Thyroid gland (tissue), 4 donors: ENCODE data around the gene FST. TPM values are rescaled to one million over a fixed set of nuclear protein-coding genes. Genes with fewer than 3 reads are reported as not detected.

Source experiments
- DNase-seq, 2 donors: peaks; one replicate each; pipeline ENCODE4 v3.0.0-alpha.2; 2019
- H3K27ac ChIP-seq, 3 donors: fragments of 200-600 bp; sonication (generic); 1 replicate in 2 of 3; 2 replicates in 1 of 3; pipeline ENCODE4 v1.5.1; 2016 to 2019; ENCODE audit warnings: mild to moderate bottlenecking in 1 of 3, moderate library complexity in 1 of 3
- H3K27me3 ChIP-seq: fragments of 200-600 bp; sonication (generic); one replicate; pipeline ENCODE4 v1.5.1; 2019
- H3K36me3 ChIP-seq, 2 donors: fragments of 200-600 bp; sonication (generic); one replicate each; pipeline ENCODE4 v1.5.1; 2016 to 2019
- H3K4me1 ChIP-seq, 2 donors: fragments of 200-600 bp; sonication (generic); one replicate each; pipeline ENCODE4 v1.5.1; 2017 to 2019
- H3K4me3 ChIP-seq, 3 donors: fragments of 200-600 bp; sonication (generic); replicated peaks in 1 of 3; 1 replicate in 2 of 3; 2 replicates in 1 of 3; pipeline ENCODE4 v1.5.1; 2016; ENCODE audit warnings: mild to moderate bottlenecking in 1 of 3
- H3K9me3 ChIP-seq: fragments of 200-600 bp; sonication (generic); one replicate; pipeline ENCODE4 v1.5.1; 2017
- POLR2A ChIP-seq, 2 donors: fragments of 450-650 bp; IDR thresholded peaks; one replicate each; pipeline ENCODE4 v1.6.1; 2017; ENCODE audit warnings: antibody characterized with exemption in 2 of 2, mild to moderate bottlenecking in 2 of 2, moderate library complexity in 1 of 2
- WGBS, 2 donors: methylation state at CpG; one replicate each; pipeline ENCODE4 v1.1.5; 2017; 5-methylcytosine and 5-hydroxymethylcytosine counted together
- intact Hi-C: fragments of 100-400 bp; cut with DNase I; formaldehyde crosslinking; loops from one replicate; pipeline ENCODE4 v1.15.1; 2023
- total RNA-seq, 4 donors: library from RNA; depleted of rRNA; stranded (reverse); fragments of >200 nt; gene quantifications; one replicate each; pipeline ENCODE4 v1.2.3, GENCODE V29; 2016
- TF ChIP-seq, protein P1 (sequence below), 6 experiments: fragments of 200-600 bp in 3 of 6; fragments of 450-650 bp in 3 of 6; sonication (generic) in 3 of 6; IDR thresholded peaks; one replicate each; pipeline ENCODE4 v1.5.1; 2016 to 2019; ENCODE audit warnings: antibody characterized with exemption in 6 of 6, mild to moderate bottlenecking in 2 of 6, inconsistent platforms in 1 of 6, moderate library complexity in 1 of 6

Gene FST
- total RNA-seq, 4 donors from 2014 or later, result 1.7 to 8.9 (median 2.8) TPM

- Histone ChIP-seq H3K9me3 (no peaks in the 10 kb centered on the region), H3K27me3 (no peaks in the 10 kb centered on the region), H3K4me1 (no peaks in the 10 kb centered on the region), H3K4me3 (no peak overlapping the region), H3K36me3 (no peaks in the 10 kb centered on the region), H3K27ac (no peak overlapping the region)
- intact Hi-C loops, result loop anchor here (10.0 kb wide), 1 partner anchor 262 kb away; no protein-coding TSS in a partner anchor
- WGBS, 2 donors, result 88 to 89% methylated on average over 2 of the region's 2 CpGs
- no peak for TF ChIP-seq POLR2A (IDR thresholded peaks at IDR 0.05)
- TF ChIP-seq, protein P1, sequence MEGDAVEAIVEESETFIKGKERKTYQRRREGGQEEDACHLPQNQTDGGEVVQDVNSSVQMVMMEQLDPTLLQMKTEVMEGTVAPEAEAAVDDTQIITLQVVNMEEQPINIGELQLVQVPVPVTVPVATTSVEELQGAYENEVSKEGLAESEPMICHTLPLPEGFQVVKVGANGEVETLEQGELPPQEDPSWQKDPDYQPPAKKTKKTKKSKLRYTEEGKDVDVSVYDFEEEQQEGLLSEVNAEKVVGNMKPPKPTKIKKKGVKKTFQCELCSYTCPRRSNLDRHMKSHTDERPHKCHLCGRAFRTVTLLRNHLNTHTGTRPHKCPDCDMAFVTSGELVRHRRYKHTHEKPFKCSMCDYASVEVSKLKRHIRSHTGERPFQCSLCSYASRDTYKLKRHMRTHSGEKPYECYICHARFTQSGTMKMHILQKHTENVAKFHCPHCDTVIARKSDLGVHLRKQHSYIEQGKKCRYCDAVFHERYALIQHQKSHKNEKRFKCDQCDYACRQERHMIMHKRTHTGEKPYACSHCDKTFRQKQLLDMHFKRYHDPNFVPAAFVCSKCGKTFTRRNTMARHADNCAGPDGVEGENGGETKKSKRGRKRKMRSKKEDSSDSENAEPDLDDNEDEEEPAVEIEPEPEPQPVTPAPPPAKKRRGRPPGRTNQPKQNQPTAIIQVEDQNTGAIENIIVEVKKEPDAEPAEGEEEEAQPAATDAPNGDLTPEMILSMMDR (IDR thresholded peaks at IDR 0.05), result no peak
- no peak for DNase-seq
Observed at GRCh38 chr5:53436480-53437191, 43.8 kb upstream of the FST start.

GRCh38 chr5:53438079-53438478 lies 42.4 kb upstream of the FST start:
- 93 to 95% methylated on average over 13 of the region's 13 CpGs for WGBS, 2 donors
- Histone ChIP-seq H3K9me3 (no peaks in the 10 kb centered on the region), H3K27ac (no peak overlapping the region), H3K36me3 (no peaks in the 10 kb centered on the region), H3K27me3 (no peaks in the 10 kb centered on the region), H3K4me1 (no peaks in the 10 kb centered on the region), H3K4me3 (no peak overlapping the region)
- DNase-seq, result no peak
- TF ChIP-seq, protein P1 (IDR thresholded peaks at IDR 0.05), result no peak
- TF ChIP-seq POLR2A (IDR thresholded peaks at IDR 0.05), result no peak
- intact Hi-C loops, result loop anchor here (10.0 kb wide), 1 partner anchor 263 kb away; no protein-coding TSS in a partner anchor

- WGBS, 2 donors, result 68 to 70% methylated on average over 6 of the region's 6 CpGs
- H3K36me3 ChIP-seq, result no peaks in the 10 kb centered on the region
- H3K27ac ChIP-seq, result no peak overlapping the region
- no peak for TF ChIP-seq POLR2A (IDR thresholded peaks at IDR 0.05)
- TF ChIP-seq, protein P1 (IDR thresholded peaks at IDR 0.05), result no peak
- H3K27me3 ChIP-seq, result no peaks in the 10 kb centered on the region
- DNase-seq, result no peak
- H3K4me3 ChIP-seq, result no peak overlapping the region
- H3K4me1 ChIP-seq, result no peaks in the 10 kb centered on the region
- intact Hi-C loops, result loop anchor here (10.0 kb wide), 1 partner anchor 264 kb away; no protein-coding TSS in a partner anchor
- H3K9me3 ChIP-seq, result no peaks in the 10 kb centered on the region
Observed at GRCh38 chr5:53438486-53439472, 41.6 kb upstream of the FST start.

DNA sequence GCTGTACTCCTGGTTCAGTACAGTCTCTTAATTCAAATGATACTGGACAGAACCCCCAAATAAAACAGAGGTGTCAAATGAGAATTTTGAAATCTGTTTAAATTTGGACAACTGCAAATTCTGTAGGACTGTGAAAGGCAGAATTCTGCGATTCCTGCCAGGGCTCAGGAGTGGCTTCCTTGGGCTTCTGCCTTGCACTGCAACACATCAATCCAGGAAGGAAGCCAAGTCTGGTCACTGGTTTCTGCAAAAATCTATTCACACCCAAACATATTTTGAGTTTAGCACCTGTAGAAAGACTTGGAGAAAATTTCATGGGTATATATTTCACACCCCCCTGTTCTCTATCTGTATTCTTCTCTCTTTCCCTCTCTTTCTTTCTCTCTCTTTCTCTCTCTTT lies 37.5 kb upstream of the FST start:
- no peak for DNase-seq
- intact Hi-C loops, result no loop called here
- 84 to 95% methylated on average over 1 of the region's 1 CpG for WGBS, 2 donors

More for the DNA sequence above, 37.5 kb upstream of the FST start:
- H3K36me3 ChIP-seq, result no peaks in the 10 kb centered on the region
- no peaks in the 10 kb centered on the region for H3K27me3 ChIP-seq
- no peaks in the 10 kb centered on the region for H3K4me1 ChIP-seq
- H3K4me3 ChIP-seq, result no peak overlapping the region
- no peak overlapping the region for H3K27ac ChIP-seq
- no peaks in the 10 kb centered on the region for H3K9me3 ChIP-seq
- TF ChIP-seq POLR2A (IDR thresholded peaks at IDR 0.05), result no peak
- TF ChIP-seq, protein P1 (IDR thresholded peaks at IDR 0.05), result no peak
